HepG2 (cell line): ENCODE measurements around the gene PAXIP1. TPM values are rescaled to one million over a fixed set of nuclear protein-coding genes. Genes with fewer than 3 reads are reported as not detected.

Experiments used
- ATAC-seq: fragments of 200-7000 bp; cut with Tn5 transposase; 3 replicates; pipeline ENCODE4 v1.9.1; 2020; ENCODE audit warnings: mild to moderate bottlenecking, moderate library complexity
- BruUV-seq: library from RNA; stranded (reverse); fragments of 400-500 nt; replicated peaks from 2 replicates; lab custom pipeline; 2021; lab: Mats Ljungman, UMichigan
- CTCF ChIA-PET: fragments of 300-600 bp; formaldehyde crosslinking; extraction: SDS; loops from one replicate; lab custom pipeline; 2021; ENCODE audit warnings: low total read pairs, inconsistent platforms, low intra/inter-chr PET ratio; lab: Yijun Ruan, JAX
- POLR2A ChIA-PET: fragments of 350-600 bp; sonication (Branson Sonifier 250); formaldehyde crosslinking; loops from one replicate; lab custom pipeline; 2020; ENCODE audit warnings: antibody characterized with exemption, inconsistent platforms; lab: Yijun Ruan, JAX
- DNase-seq: peaks from one replicate; pipeline ENCODE4 v3.0.0-alpha.2; 2015; ENCODE audit warnings: low spot score
- FAIRE-seq: peaks from 3 replicates; lab custom pipeline; 2011; peaks lifted over from hg19 to GRCh38; lab: Jason Lieb, UNC
- H2AFZ ChIP-seq: one replicate; pipeline ENCODE4 v1.6.1; 2011; ENCODE audit warnings: low read length, inconsistent platforms
- H3K27ac ChIP-seq: fragments of 300-600 bp; 3 replicates; pipeline ENCODE4 v1.8.0; 2011; ENCODE audit warnings: mixed run types, mild to moderate bottlenecking, mixed read lengths, low read length, inconsistent platforms; ENCODE audit not compliant: insufficient read depth; ENCODE audit errors: extremely low read length
- H3K27me3 ChIP-seq, 2 experiments: fragments of 200-600 bp in 1 of 2; 2 replicates in 1 of 2; 3 replicates in 1 of 2; pipeline versions ENCODE4 v1.6.0 to v1.8.0; 2011; ENCODE audit warnings: low read length in 2 of 2, mild to moderate bottlenecking in 2 of 2, moderate library complexity in 2 of 2, inconsistent platforms in 1 of 2; ENCODE audit not compliant: insufficient read depth in 2 of 2, control insufficient read depth in 1 of 2
- H3K36me3 ChIP-seq, 2 experiments: fragments of 200-600 bp in 1 of 2; replicated peaks in 1 of 2; 2 replicates in 1 of 2; 3 replicates in 1 of 2; pipeline versions ENCODE4 v1.5.1 to v1.8.0; 2011; ENCODE audit warnings: low read length in 2 of 2, inconsistent platforms in 1 of 2; ENCODE audit not compliant: insufficient read depth in 2 of 2, control insufficient read depth in 1 of 2
- H3K4me1 ChIP-seq: 2 replicates; pipeline ENCODE4 v1.5.1; 2012; ENCODE audit warnings: low read length, inconsistent platforms; ENCODE audit not compliant: insufficient read depth
- H3K4me2 ChIP-seq: 2 replicates; pipeline ENCODE4 v1.6.0; 2011; ENCODE audit warnings: low read depth, low read length, inconsistent platforms
- H3K4me3 ChIP-seq, 3 experiments: fragments of 200-600 bp in 1 of 3; sonication (generic), shearing (Covaris generic) in 1 of 3; replicated peaks in 1 of 3; 2 replicates each; pipeline ENCODE4 v1.5.1; 2011 to 2016; ENCODE audit warnings: low read length in 3 of 3, inconsistent platforms in 2 of 3, low read depth in 2 of 3, mild to moderate bottlenecking in 2 of 3, control low read depth in 1 of 3, mixed read lengths in 1 of 3; ENCODE audit not compliant: insufficient read depth in 1 of 3
- H3K79me2 ChIP-seq: one replicate; pipeline ENCODE4 v1.6.1; 2011; ENCODE audit warnings: low read length, inconsistent platforms; ENCODE audit not compliant: insufficient read depth
- H3K9ac ChIP-seq: 2 replicates; pipeline ENCODE4 v1.6.0; 2011; ENCODE audit warnings: mild to moderate bottlenecking, low read depth, low read length, inconsistent platforms; ENCODE audit not compliant: insufficient read depth
- H3K9me3 ChIP-seq: 2 replicates; pipeline ENCODE4 v1.5.1; 2012; ENCODE audit warnings: mild to moderate bottlenecking, low read length
- H4K20me1 ChIP-seq: 2 replicates; pipeline ENCODE4 v1.6.0; 2011; ENCODE audit warnings: inconsistent platforms, mild to moderate bottlenecking, low read length, moderate library complexity; ENCODE audit not compliant: insufficient read depth
- CBX1 ChIP-seq: IDR thresholded peaks from one replicate; pipeline ENCODE4 v1.6.1; 2016; ENCODE audit warnings: antibody characterized with exemption, low read depth
- CHD2 ChIP-seq: IDR thresholded peaks from 2 replicates; pipeline ENCODE4 v1.6.1; 2011; ENCODE audit warnings: low read depth, low read length, improper control_type of control experiment
- MED1 ChIP-seq: sonication (generic); formaldehyde crosslinking; IDR thresholded peaks from 2 replicates; pipeline ENCODE4 v1.4.0; 2020; ENCODE audit warnings: missing genetic modification reagents
- POLR2AphosphoS5 ChIP-seq: IDR thresholded peaks from 2 replicates; pipeline ENCODE4 v1.6.1; 2012; ENCODE audit warnings: low read depth, low read length
- RARG ChIP-seq: sonication (generic); formaldehyde crosslinking; IDR thresholded peaks from 2 replicates; pipeline ENCODE4 v1.4.0; 2020; ENCODE audit warnings: low read depth, mild to moderate bottlenecking, missing genetic modification reagents
- TRIM24 ChIP-seq: sonication (generic); formaldehyde crosslinking; IDR thresholded peaks from 2 replicates; pipeline ENCODE4 v1.8.0; 2022; ENCODE audit warnings: mild to moderate bottlenecking, missing genetic modification reagents
- ZNF569 ChIP-seq: sonication (generic); formaldehyde crosslinking; IDR thresholded peaks from 2 replicates; pipeline ENCODE4 v1.5.0; 2020; ENCODE audit warnings: mild to moderate bottlenecking, missing genetic modification reagents, moderate library complexity, borderline replicate concordance
- ZNF674 ChIP-seq: sonication (generic); formaldehyde crosslinking; IDR thresholded peaks from 2 replicates; pipeline ENCODE4 v1.5.0; 2020; ENCODE audit warnings: low read depth, mild to moderate bottlenecking, missing genetic modification reagents
- WGBS: methylation state at CpG from one replicate; pipeline ENCODE4 v1.1.6; 2017; ENCODE audit warnings: low lambda C conversion rate; 5-methylcytosine and 5-hydroxymethylcytosine counted together
- in situ Hi-C: cut with HindIII; loops from 2 replicates; pipeline ENCODE4 v1.10.0; 2017; ENCODE audit warnings: low pct_unique_long_range_greater_than_20kb; ENCODE audit not compliant: extremely low pct_ligation_motif_present
- intact Hi-C: fragments of 100-400 bp; cut with micrococcal nuclease; formaldehyde crosslinking; loops from one replicate; pipeline ENCODE4 v1.10.0; 2022; ENCODE audit not compliant: unreplicated experiment
- polyA plus RNA-seq, 8 experiments: library from polyadenylated mRNA; depleted of rRNA in 3 of 8; stranded (reverse) in 7 of 8; unstranded in 1 of 8; fragments of >200 nt; fragmentation: Illumina TruSeq in 4 of 8; extraction: Trizol in 4 of 8; gene quantifications; 2 replicates each; pipeline versions ENCODE4 v1.2.1 to v1.2.3, GENCODE V29; 2011 to 2016; ENCODE audit warnings: low read depth in 4 of 8, missing spikeins in 1 of 8, mixed read lengths in 1 of 8; ENCODE audit not compliant: insufficient read depth in 1 of 8
- total RNA-seq, 5 experiments: library from RNA; depleted of rRNA; stranded (reverse); fragments of >200 nt; fragmentation: Illumina TruSeq; extraction: Trizol; gene quantifications; 2 replicates each; pipeline ENCODE4 v1.2.3, GENCODE V29; 2016; ENCODE audit warnings: low read depth in 1 of 5
- TF ChIP-seq, protein P1 (sequence below): sonication (generic); formaldehyde crosslinking; IDR thresholded peaks from 2 replicates; pipeline ENCODE4 v1.8.1; 2022; ENCODE audit warnings: low read depth, mild to moderate bottlenecking, missing genetic modification reagents
- TF ChIP-seq, protein P2 (sequence below): sonication (generic); formaldehyde crosslinking; conservative IDR thresholded peaks from 2 replicates; pipeline ENCODE4 v1.4.0; 2020; ENCODE audit warnings: mild to moderate bottlenecking, missing genetic modification reagents, moderate library complexity
- TF ChIP-seq, protein P3 (sequence below): sonication (generic); formaldehyde crosslinking; IDR thresholded peaks from 2 replicates; pipeline ENCODE4 v1.5.1; 2020; ENCODE audit warnings: missing genetic modification reagents, mild to moderate bottlenecking, borderline replicate concordance
- TF ChIP-seq, protein P4 (sequence below): sonication (generic); formaldehyde crosslinking; IDR thresholded peaks from 2 replicates; pipeline ENCODE4 v1.8.0; 2022; ENCODE audit warnings: missing genetic modification reagents, mild to moderate bottlenecking, borderline replicate concordance
- TF ChIP-seq, protein P5 (sequence below): IDR thresholded peaks from 2 replicates; pipeline ENCODE4 v1.6.1; 2016; ENCODE audit warnings: missing biosample characterization, missing genetic modification reagents, low read depth

Gene PAXIP1
- total and polyA plus RNA-seq, 2 of the 13 experiments (the other 11 are each of a cell fraction or from before 2014, with no cell fraction given), result 11.6 to 16.2 TPM

DNA sequence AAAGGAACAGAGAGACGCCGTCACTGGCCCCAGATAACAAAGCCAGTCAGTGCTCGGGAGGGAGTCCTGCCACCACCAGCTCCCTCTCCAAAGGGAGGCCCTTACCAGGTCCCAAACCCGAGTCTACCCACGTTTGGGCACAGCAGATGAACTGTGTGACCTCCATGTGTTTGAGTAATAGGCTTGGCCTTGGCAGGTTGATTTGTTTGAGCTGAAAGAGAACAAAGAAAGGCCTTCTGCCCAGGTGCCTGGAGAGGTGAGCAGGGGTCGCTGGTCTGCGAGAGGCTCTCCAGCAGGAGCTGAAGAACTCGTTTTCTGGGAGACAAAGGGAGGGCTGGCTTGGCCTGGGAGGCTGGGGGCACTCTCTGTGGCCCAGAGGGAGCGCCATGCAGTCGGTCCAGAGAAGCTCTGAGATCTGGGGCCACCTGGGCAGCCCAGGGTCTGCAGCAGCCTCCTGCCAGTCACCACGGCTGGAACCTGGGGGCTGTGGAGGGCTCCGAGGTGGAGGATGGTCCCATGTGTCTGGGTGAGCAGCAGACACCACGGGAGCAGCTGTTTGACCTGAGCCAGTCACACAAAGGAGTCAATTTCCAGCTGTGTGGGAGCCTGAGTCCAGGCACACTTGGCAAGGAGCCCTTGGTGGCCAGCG lies 99.7 kb downstream of the PAXIP1 start:
- peak; percentile 59 for ATAC-seq
- intact Hi-C loops (no loop called here), in situ Hi-C loops (no loop called here)
- no peaks in the 10 kb centered on the region for H4K20me1 ChIP-seq
- no peak overlapping the region for H3K9ac ChIP-seq
- H3K79me2 ChIP-seq, result no peaks in the 10 kb centered on the region
- FAIRE-seq, result no peak
- ChIA-PET POLR2A (interaction anchor here (1.3 kb wide), 1 partner anchor 10 kb away, joined by 4 read pairs; no protein-coding TSS in a partner anchor), CTCF (no interaction called here)
- H3K4me1 ChIP-seq, result peaks cover 12% of the 10 kb centered on the region
- no peak overlapping the region for H2AFZ ChIP-seq
- peaks cover 0 to 50% of the 10 kb centered on the region in 2 experiments for H3K27me3 ChIP-seq
- no peaks in the 10 kb centered on the region for H3K36me3 ChIP-seq
- peak overlapping the region; percentile 59 for H3K4me2 ChIP-seq
- BruUV-seq, result no TSS peak
- 0% methylated on average over 13 of the region's 14 CpGs for WGBS
- H3K9me3 ChIP-seq, result no peaks in the 10 kb centered on the region
- H3K4me3 ChIP-seq, result peak overlapping the region in 2 of 3 experiments; percentile 4 to 34; a peak in 1 of 6 replicates
- DNase-seq, result peak; percentile 52
- no peak overlapping the region for H3K27ac ChIP-seq
- TF ChIP-seq, protein P1, sequence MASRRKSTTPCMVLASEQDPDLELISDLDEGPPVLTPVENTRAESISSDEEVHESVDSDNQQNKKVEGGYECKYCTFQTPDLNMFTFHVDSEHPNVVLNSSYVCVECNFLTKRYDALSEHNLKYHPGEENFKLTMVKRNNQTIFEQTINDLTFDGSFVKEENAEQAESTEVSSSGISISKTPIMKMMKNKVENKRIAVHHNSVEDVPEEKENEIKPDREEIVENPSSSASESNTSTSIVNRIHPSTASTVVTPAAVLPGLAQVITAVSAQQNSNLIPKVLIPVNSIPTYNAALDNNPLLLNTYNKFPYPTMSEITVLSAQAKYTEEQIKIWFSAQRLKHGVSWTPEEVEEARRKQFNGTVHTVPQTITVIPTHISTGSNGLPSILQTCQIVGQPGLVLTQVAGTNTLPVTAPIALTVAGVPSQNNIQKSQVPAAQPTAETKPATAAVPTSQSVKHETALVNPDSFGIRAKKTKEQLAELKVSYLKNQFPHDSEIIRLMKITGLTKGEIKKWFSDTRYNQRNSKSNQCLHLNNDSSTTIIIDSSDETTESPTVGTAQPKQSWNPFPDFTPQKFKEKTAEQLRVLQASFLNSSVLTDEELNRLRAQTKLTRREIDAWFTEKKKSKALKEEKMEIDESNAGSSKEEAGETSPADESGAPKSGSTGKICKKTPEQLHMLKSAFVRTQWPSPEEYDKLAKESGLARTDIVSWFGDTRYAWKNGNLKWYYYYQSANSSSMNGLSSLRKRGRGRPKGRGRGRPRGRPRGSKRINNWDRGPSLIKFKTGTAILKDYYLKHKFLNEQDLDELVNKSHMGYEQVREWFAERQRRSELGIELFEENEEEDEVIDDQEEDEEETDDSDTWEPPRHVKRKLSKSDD, result no peak
- TF ChIP-seq RARG (CRISPR knock-in tag) (no peak), MED1 (CRISPR knock-in tag) (no peak), TRIM24 (CRISPR knock-in tag) (no peak), ZNF674 (CRISPR knock-in tag) (no peak), POLR2AphosphoS5 (no peak), ZNF569 (CRISPR knock-in tag) (no peak), CHD2 (no peak), CBX1 (no peak)
- TF ChIP-seq, protein P2, sequence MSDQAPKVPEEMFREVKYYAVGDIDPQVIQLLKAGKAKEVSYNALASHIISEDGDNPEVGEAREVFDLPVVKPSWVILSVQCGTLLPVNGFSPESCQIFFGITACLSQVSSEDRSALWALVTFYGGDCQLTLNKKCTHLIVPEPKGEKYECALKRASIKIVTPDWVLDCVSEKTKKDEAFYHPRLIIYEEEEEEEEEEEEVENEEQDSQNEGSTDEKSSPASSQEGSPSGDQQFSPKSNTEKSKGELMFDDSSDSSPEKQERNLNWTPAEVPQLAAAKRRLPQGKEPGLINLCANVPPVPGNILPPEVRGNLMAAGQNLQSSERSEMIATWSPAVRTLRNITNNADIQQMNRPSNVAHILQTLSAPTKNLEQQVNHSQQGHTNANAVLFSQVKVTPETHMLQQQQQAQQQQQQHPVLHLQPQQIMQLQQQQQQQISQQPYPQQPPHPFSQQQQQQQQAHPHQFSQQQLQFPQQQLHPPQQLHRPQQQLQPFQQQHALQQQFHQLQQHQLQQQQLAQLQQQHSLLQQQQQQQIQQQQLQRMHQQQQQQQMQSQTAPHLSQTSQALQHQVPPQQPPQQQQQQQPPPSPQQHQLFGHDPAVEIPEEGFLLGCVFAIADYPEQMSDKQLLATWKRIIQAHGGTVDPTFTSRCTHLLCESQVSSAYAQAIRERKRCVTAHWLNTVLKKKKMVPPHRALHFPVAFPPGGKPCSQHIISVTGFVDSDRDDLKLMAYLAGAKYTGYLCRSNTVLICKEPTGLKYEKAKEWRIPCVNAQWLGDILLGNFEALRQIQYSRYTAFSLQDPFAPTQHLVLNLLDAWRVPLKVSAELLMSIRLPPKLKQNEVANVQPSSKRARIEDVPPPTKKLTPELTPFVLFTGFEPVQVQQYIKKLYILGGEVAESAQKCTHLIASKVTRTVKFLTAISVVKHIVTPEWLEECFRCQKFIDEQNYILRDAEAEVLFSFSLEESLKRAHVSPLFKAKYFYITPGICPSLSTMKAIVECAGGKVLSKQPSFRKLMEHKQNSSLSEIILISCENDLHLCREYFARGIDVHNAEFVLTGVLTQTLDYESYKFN, result no peak
- TF ChIP-seq, protein P3, sequence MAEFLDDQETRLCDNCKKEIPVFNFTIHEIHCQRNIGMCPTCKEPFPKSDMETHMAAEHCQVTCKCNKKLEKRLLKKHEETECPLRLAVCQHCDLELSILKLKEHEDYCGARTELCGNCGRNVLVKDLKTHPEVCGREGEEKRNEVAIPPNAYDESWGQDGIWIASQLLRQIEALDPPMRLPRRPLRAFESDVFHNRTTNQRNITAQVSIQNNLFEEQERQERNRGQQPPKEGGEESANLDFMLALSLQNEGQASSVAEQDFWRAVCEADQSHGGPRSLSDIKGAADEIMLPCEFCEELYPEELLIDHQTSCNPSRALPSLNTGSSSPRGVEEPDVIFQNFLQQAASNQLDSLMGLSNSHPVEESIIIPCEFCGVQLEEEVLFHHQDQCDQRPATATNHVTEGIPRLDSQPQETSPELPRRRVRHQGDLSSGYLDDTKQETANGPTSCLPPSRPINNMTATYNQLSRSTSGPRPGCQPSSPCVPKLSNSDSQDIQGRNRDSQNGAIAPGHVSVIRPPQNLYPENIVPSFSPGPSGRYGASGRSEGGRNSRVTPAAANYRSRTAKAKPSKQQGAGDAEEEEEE (CRISPR knock-in tag), result no peak
- TF ChIP-seq, protein P4, sequence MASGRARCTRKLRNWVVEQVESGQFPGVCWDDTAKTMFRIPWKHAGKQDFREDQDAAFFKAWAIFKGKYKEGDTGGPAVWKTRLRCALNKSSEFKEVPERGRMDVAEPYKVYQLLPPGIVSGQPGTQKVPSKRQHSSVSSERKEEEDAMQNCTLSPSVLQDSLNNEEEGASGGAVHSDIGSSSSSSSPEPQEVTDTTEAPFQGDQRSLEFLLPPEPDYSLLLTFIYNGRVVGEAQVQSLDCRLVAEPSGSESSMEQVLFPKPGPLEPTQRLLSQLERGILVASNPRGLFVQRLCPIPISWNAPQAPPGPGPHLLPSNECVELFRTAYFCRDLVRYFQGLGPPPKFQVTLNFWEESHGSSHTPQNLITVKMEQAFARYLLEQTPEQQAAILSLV (CRISPR knock-in tag), result no peak
- TF ChIP-seq, protein P5, sequence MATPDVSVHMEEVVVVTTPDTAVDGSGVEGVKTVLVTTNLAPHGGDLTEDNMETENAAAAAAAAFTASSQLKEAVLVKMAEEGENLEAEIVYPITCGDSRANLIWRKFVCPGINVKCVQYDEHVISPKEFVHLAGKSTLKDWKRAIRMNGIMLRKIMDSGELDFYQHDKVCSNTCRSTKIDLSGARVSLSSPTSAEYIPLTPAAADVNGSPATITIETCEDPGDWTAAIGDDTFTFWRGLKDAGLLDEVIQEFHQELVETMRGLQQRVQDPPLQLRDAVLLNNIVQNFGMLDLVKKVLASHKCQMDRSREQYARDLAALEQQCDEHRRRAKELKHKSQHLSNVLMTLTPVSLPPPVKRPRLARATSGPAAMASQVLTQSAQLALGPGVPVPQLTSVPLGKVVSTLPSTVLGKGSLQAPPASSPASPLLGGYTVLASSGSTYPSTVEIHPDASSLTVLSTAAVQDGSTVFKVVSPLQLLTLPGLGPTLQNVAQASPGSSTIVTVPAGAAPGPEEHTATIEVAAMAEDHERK (CRISPR knock-in tag), result no peak
